ENCODE measurements around the gene PTPRN2.

Gene PTPRN2

DNA sequence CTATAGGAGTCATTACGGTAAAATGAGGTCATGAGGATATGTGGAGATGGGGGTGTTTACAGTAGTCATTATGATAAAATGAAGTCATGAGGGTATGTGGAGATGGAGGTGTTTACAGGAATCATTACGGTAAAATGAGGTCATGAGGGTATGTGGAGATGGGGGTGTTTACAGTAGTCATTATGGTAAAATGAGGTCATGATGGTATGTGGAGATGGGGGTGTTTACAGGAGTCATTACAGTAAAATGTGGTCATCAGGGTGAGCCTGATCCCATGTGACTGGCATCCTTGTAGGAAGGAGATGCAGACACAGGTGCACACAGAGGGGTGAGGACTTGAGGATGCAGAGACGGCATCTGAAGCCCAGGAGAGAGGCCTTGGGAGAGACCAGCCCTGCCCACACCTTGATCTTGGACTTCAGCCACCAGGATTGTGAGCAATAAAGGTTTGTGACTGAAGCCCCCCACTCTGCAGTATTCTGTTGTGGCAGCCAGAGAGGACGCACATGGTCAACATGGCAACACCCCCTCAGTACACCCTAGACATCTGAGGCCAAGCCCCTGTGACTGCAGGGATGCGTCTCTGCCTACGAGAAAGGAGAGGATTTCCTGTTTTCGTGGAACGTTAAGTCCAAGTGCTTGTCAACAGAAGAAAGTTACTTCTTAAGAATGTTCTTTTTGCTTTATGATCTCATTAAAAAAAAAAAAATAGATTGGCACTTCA lies 706.4 kb downstream of the PTPRN2 start:
- no peak overlapping the region for H3K4me3 ChIP-seq (ENCODE audit: low read depth, low read length)
- no peak for DNase-seq (ENCODE audit: low read depth)
- TF ChIP-seq, protein P1, sequence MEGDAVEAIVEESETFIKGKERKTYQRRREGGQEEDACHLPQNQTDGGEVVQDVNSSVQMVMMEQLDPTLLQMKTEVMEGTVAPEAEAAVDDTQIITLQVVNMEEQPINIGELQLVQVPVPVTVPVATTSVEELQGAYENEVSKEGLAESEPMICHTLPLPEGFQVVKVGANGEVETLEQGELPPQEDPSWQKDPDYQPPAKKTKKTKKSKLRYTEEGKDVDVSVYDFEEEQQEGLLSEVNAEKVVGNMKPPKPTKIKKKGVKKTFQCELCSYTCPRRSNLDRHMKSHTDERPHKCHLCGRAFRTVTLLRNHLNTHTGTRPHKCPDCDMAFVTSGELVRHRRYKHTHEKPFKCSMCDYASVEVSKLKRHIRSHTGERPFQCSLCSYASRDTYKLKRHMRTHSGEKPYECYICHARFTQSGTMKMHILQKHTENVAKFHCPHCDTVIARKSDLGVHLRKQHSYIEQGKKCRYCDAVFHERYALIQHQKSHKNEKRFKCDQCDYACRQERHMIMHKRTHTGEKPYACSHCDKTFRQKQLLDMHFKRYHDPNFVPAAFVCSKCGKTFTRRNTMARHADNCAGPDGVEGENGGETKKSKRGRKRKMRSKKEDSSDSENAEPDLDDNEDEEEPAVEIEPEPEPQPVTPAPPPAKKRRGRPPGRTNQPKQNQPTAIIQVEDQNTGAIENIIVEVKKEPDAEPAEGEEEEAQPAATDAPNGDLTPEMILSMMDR (IDR thresholded peaks at IDR 0.05; ENCODE audit: control insufficient read depth, extremely low read depth, insufficient read depth): no peak

DNA sequence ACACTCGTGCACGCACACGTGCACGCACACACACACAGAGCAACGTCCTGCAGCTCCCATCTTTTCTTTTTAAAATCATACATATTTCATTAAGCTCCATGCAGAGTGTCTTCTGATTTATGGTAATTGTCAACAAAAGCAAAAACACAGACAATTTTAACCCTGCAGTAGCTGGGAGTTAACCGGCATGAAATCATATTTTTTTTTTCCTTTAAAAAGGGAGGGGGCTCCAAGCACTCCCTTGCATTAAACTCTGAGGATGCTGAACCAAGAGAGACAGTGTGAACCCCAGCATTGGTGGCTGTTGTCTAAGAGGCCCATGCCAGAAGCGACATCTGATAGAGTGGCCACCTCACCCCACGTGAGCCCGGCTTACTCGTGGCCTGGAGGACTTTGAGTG lies 708.2 kb downstream of the PTPRN2 start:
- no peak overlapping the region for H3K4me3 ChIP-seq (ENCODE audit: low read depth, low read length)
- no peak for DNase-seq (ENCODE audit: low read depth)
- TF ChIP-seq, protein P1 (IDR thresholded peaks at IDR 0.05; ENCODE audit: control insufficient read depth, extremely low read depth, insufficient read depth): no peak

DNA sequence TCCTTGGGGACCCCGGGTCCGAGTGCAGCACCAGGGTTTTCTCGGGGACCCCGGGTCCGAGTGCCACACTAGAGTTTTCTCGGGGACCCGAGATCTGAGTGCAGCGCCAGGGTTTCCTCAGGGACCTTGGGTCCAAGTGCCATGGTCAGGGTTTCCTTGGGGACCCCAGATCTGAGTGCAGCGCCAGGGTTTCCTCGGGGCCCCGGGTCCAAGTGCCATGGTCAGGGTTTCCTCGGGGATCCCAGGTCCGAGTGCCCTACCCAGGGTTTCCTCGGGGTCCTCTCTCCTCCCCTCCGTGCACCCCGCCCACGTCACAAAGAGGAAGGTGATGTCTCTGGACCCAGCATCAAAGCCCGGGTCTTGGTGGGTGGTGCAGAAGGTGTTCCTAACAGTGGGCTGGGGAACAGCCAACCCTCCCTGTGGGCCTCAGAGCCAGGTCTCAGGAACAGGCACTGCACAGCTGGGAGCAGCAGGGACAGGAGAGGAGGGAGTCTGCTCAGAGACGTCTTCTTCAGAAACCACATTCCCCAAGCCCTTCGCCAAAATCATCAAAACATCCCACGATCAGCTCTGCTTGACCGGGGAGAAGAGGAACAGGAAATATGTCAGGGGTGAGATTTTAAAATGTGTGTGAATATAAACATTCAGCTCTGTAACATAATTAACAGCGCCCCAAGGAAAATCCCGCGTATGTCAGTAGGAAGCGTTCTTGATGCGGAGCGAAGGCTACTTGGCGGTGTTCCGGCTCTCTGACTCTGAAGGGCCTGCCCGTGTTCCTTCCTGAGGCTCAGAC lies 710.1 kb downstream of the PTPRN2 start:
- no peak overlapping the region for H3K4me3 ChIP-seq (ENCODE audit: low read depth, low read length)
- TF ChIP-seq, protein P1 (IDR thresholded peaks at IDR 0.05; ENCODE audit: control insufficient read depth, extremely low read depth, insufficient read depth): no peak
- DNase-seq (ENCODE audit: low read depth): no peak

DNA sequence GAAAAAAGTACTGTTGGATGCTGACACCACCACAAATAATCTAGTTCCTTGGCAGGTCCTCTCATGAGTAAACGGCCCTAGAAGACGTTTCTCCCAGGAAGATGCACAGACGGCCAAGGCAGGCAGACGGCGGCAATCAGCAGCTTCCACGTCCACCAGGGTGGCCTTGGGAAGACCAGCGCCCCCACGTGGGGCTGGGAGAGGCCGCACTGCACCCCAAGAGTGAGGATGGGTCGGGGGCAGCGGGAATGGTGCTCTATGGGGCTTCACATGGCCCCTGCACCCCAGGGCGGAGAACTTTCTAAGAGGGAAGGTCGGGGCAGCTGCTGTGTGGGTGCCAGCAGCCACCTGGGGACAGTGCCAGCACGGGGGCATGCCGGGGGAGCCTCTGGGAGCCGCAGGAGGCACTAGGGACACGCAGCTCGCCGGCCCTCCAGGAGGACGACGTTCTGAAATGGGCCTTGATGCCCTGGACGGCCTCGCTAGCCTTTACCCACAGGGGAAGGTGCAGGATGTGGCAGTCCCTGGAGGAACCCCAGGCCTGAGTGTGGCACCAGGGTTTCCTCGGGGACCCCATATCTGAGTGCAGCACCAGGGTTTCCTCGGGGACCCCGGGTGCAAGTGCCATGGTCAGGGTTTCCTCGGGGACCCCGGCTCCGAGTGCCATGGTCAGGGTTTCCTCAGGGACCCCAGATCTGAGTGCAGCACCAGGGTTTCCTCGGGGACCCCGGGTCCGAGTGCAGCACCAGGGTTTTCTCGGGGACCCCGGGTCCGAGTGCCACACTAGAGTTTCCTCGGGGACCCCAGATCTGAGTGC lies 710.9 kb downstream of the PTPRN2 start:
- H3K4me3 ChIP-seq (ENCODE audit: low read depth, low read length): no peak overlapping the region
- no peak for DNase-seq (ENCODE audit: low read depth)
- TF ChIP-seq, protein P1 (IDR thresholded peaks at IDR 0.05; ENCODE audit: control insufficient read depth, extremely low read depth, insufficient read depth): peak; percentile 15; the same call in 1 of the 2 replicates

DNA sequence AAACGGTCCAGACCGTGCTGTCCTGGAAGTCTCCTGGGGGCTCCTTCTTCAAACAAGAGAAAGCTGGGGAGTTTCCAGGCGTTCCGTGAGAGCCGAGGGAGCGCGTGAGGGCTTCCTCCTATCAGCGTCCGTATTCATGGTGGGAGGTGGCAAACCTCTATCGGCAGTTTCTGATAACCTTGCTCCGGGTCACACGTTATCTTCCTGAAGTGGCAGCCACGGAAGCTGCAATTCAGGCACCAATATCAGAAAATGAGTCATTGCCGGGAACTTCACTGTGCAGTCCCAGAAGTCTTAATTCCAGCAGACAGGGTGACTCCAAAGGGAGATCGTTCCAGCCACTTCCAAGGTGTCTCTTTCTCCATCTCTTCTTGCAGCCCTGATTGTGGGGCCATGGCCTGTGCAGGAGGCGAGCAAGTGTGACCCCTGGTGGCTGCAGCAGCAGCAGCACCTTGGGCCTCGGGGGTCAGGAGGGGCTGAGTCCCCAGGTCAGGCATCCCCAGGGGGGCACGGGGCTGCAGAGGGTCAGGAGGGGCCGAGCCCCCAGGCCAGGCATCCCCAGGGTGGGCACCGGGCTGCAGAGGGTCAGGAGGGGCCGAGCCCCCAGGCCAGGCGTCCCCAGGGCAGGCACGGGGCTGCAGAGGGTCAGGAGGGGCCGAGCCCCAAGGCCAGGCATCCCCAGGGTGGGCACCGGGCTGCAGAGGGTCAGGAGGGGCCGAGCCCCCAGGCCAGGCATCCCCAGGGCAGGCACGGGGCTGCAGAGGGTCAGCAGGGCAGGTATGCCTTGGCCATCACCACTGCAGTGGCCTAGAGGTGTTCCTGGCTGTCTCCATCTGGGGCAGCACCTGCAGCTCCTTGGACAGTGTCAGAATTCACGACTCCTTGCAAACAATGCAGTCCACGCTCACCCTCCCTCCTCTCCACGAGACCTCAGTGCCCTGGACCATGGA lies 712.1 kb downstream of the PTPRN2 start:
- no peak for DNase-seq (ENCODE audit: low read depth)
- TF ChIP-seq, protein P1 (IDR thresholded peaks at IDR 0.05; ENCODE audit: control insufficient read depth, extremely low read depth, insufficient read depth): peak; percentile 94
- no peak overlapping the region for H3K4me3 ChIP-seq (ENCODE audit: low read depth, low read length)

DNA sequence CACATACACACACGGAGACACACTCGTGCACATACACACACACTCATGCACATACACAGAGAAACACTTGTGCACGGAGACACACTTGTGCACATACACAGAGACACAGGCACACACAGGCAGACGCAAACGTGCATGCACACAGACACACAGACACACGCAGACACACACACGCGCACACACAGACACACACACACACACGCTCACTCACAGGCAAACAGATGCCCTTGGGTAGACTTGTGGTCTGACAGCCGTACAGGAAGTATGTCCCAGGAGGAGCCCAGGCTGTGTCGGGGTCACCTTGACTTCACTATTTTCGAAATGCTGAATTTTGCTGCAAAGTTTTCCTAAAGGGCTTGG lies 712.8 kb downstream of the PTPRN2 start:
- TF ChIP-seq, protein P1 (IDR thresholded peaks at IDR 0.05; ENCODE audit: control insufficient read depth, extremely low read depth, insufficient read depth): no peak
- DNase-seq (ENCODE audit: low read depth): no peak
- H3K4me3 ChIP-seq (ENCODE audit: low read depth, low read length): no peak overlapping the region

All from LNCaP clone FGC (cell line).